Coronary artery (tissue), 2 donors: ENCODE data around the gene RAB5B.
"Not testable (repeated sequence)": the region's sequence is repeated elsewhere in the genome, so short reads cannot be mapped to it uniquely, and the experiment has no call there.

ENCODE experiments used
- DNase-seq: peaks from one replicate; pipeline ENCODE4 v3.0.0-alpha.2; 2017; ENCODE audit warnings: low spot score
- H3K27ac ChIP-seq, 2 donors: fragments of 200-600 bp; sonication (generic); one replicate each; pipeline ENCODE4 v1.5.1; 2016 to 2019
- H3K4me3 ChIP-seq: fragments of 200-600 bp; sonication (generic); 2 replicates; pipeline ENCODE4 v1.5.1; 2016; ENCODE audit warnings: mild to moderate bottlenecking, moderate library complexity
- TF ChIP-seq, protein P1 (sequence below): fragments of 200-600 bp; sonication (generic); IDR thresholded peaks from one replicate; pipeline ENCODE4 v1.5.1; 2019; ENCODE audit warnings: antibody characterized with exemption

Gene RAB5B

DNA sequence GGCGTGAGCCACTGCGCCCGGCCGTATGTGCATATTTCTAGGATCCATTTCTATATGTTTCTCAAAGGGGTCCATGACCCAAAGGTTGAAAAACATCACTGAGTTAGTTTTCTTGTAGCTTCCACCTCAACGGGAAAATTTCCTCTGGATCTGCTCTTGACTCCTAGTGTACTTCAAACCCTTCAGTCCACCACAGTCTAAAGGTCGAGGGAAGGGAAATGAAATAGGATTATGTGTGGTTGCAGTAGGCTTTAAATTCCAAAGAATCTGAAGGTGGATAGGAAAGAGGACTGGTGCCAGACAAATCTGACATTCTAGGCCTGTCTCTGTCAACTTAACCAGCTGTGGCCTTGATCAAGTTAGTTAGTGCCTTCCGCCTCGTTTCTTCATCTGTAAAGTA, 21.5 kb downstream of the RAB5B start:
- Histone ChIP-seq H3K4me3 (no peak overlapping the region), H3K27ac (no peak overlapping the region)
- no peak for DNase-seq
- TF ChIP-seq, protein P1, sequence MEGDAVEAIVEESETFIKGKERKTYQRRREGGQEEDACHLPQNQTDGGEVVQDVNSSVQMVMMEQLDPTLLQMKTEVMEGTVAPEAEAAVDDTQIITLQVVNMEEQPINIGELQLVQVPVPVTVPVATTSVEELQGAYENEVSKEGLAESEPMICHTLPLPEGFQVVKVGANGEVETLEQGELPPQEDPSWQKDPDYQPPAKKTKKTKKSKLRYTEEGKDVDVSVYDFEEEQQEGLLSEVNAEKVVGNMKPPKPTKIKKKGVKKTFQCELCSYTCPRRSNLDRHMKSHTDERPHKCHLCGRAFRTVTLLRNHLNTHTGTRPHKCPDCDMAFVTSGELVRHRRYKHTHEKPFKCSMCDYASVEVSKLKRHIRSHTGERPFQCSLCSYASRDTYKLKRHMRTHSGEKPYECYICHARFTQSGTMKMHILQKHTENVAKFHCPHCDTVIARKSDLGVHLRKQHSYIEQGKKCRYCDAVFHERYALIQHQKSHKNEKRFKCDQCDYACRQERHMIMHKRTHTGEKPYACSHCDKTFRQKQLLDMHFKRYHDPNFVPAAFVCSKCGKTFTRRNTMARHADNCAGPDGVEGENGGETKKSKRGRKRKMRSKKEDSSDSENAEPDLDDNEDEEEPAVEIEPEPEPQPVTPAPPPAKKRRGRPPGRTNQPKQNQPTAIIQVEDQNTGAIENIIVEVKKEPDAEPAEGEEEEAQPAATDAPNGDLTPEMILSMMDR: no peak

DNA sequence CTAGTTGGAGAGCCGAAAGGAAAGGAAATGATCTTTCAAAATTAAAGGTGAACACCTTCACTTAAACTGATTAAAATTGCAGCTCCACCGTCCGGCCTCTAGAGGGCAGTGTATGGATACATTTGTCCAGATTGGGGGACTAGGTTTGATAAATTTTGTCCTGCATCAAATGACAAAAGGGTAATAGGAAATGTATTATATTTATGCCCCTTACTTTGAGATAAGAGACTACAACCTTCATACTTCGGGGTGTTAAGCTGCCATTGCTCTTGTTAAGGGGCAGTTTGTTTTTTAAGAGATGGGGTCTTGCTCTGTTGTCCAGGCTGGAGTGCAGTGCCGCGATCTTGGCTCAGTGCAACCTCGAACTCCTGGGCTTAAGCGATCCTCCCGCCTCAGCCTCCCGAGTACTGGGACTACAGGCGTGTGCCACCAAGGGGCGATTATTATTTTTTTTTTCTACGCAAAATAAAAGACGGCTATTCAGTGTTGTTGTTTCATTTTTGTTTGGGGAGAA, 22.4 kb downstream of the RAB5B start:
- no peak for DNase-seq
- Histone ChIP-seq H3K27ac (peak overlapping the region; percentile 57 to 91), H3K4me3 (peak overlapping the region; percentile 84)
- TF ChIP-seq, protein P1: peak; percentile 83

DNA sequence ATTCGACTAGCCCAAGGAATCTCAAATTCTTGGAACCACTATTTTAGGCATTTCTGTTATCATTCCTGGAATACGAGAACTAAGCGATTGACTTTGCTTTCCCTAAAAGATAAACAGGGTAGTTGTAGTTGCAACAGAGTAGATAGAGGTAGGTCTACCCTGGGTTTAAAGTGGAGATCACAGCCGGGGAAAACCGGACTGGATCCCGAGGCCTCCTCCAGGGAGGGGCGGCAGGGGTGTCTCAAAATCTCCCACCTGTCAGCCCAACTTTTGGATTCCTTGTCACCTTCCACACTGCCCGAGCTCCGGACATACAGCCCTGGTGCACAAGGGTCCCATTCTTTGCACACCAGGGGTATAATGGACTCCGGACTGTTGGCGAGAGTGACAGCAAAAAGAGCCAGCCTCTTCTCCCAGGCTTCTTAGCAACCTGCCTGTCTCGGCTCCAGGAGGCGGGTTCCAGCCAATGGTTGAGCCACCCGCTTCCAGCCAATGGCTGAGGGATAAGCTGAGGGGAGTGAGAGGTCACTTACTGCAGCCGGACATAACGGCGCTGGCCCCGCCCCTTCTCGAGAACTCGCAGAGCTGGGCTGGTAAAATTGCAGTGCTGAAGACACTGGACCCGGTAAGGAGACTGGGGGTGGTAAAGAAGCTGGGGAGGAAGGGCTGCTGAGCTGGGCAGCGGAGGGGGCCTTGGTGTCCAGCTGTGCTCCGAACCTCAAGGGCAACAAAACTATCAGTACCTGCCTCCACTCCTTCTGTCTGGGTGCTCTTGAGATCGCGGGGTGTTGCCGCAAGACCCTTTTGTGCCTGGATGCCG, 23.0 kb downstream of the RAB5B start, which contains the start of gene SUOX:
Gene SUOX (plus strand): TSS at position 562 of the 820 bp plus-strand sequence. CDS start 4,946 bp downstream, outside the sequence.
- TF ChIP-seq, protein P1: no peak
- DNase-seq: peak; percentile 99
- peak within 1 kb of the TSS; percentile 84 for H3K4me3 ChIP-seq
- peak within 1 kb of the TSS; percentile 57 to 91 for H3K27ac ChIP-seq

DNA sequence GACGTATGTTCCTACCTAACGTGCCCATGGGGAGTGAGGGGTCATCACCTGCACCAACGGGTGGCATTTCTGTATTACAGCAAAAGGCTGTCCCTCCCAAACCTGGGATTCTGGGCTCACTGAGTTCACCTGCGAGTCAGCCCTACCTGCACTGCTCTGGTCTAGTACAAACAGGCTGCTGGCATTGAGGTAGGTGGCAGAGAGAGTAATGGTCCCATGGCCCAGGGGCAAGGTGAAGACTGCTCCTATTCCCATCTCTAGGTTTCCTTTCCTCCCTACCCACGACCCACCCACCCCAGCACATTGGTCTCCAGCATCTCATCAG, 23.6 kb downstream of the RAB5B start:
- Histone ChIP-seq H3K27ac (peak overlapping the region; percentile 57 to 91), H3K4me3 (peak overlapping the region; percentile 84)
- DNase-seq: no peak
- TF ChIP-seq, protein P1: no peak

DNA sequence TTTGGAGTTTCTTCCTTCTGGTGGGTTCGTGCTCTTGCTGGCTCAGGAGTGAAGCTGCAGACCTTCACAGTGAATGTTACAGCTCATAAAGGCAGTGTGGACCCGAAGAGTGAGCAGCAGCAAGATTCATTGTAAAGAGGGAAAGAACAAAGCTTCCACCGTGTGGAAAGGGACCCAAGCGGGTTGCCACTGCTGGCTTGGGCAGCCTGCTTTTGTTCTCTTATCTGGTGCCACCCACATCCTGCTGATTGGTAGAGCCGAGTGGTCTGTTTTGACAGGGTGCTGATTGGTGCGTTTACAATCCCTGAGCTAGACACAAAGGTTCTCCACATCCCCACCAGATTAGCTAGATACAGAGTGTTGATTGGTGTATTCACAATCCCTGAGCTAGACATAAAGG, 25.6 kb downstream of the RAB5B start:
- not testable (repeated sequence) for DNase-seq, H3K27ac ChIP-seq, H3K4me3 ChIP-seq

DNA sequence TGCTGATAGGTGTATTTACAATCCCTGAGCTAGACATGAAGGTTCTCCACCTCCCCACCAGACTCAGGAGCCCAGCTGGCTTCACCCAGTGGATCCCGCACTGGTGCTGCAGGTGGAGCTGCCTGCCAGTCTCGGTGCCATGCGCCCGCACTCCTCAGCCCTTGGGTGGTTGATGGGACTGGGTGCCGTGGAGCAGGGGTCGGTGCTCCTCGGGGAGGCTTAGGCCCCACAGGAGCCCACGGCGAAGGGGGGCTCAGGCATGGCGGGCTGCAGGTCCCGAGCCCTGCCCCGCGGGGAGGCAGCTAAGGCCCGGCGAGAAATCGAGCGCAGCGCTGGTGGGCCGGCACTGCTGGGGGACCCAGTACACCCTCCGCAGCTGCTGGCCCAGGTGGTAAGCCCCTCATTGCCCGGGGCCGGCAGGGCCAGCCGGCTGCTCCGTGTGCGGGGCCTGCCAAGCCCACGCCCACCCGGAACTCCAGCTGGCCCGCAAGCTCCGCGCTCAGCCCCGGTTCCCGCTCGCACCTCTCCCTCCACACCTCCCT, 26.2 kb downstream of the RAB5B start:
- DNase-seq, H3K4me3 ChIP-seq, H3K27ac ChIP-seq: not testable (repeated sequence)

DNA sequence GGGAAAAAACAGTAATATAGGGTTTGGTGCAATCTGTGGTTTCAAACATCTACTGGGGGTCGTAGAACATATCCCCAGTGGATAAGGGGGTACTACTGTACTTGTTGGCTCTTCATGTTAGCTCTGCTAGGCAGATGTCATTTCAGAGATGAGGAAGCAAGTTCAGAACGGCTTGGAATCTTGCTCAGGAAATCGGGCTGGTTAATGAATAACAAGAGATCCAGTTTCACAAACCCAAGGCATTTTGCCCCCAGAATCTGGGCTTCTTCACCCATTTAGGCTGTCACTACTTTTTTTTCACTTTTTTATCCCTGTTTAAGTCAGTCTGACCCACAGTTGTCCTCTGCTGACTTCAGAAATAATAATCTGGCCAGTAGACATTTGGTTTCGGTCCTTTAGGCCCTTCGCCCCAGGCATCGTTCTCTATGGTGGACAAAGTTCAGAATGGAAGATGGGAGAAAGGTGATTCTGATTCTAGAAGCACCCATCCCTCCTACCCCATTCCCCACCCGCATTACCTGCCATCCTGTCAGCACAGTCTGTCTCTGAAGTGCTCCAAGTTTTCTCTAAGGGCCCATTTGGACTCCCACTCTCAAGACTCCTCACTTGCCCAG, 27.7 kb downstream of the RAB5B start:
- TF ChIP-seq, protein P1: no peak
- H3K27ac ChIP-seq: no peak overlapping the region
- H3K4me3 ChIP-seq: no peak overlapping the region
- no peak for DNase-seq

DNA sequence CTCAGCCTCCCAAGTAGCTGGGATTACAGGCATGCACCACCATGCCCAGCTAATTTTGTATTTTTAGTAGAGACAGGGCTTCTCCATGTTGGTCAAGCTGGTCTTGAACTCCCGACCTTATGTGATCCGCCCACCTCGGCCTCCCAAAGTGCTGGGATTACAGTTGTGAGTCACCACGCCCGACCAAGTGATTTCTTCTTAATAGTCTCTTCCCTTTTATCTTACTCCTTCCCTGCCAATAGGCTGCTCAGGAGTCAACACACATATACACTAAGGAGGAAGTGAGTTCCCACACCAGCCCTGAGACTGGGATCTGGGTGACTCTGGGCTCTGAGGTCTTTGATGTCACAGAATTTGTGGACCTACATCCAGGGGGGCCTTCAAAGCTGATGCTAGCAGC, 29.5 kb downstream of the RAB5B start:
- not testable (repeated sequence) for DNase-seq, H3K4me3 ChIP-seq, H3K27ac ChIP-seq
